Measurements from ENCODE around the gene PDE11A.
"Not testable (repeated sequence)": the region's sequence is repeated elsewhere in the genome, so short reads cannot be mapped to it uniquely, and the experiment has no call there.

PDE11A gene

DNA sequence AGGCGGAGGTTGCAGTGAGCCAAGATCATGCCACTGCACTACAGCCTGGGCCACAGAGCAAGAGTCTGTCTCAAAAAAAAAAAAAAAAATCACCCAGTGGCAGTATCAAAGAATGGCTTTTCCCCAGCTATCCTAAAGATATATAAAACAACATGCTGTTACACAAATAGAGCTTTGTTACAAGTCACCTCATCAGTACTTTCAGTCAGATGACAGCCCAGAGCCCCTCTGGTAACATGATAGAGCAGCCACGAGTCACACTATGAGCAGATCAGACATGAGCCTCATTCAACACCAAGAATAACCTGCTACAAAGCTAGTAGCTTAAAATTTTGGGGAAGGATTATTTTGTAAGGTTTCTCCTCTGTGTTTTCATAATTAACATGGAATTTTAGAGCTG, 25.2 kb downstream of the PDE11A start:
- TF ChIP-seq, protein P1, sequence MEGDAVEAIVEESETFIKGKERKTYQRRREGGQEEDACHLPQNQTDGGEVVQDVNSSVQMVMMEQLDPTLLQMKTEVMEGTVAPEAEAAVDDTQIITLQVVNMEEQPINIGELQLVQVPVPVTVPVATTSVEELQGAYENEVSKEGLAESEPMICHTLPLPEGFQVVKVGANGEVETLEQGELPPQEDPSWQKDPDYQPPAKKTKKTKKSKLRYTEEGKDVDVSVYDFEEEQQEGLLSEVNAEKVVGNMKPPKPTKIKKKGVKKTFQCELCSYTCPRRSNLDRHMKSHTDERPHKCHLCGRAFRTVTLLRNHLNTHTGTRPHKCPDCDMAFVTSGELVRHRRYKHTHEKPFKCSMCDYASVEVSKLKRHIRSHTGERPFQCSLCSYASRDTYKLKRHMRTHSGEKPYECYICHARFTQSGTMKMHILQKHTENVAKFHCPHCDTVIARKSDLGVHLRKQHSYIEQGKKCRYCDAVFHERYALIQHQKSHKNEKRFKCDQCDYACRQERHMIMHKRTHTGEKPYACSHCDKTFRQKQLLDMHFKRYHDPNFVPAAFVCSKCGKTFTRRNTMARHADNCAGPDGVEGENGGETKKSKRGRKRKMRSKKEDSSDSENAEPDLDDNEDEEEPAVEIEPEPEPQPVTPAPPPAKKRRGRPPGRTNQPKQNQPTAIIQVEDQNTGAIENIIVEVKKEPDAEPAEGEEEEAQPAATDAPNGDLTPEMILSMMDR (IDR thresholded peaks at IDR 0.05; ENCODE audit: low read depth, low read length), result no peak
- H3K4me3 ChIP-seq (ENCODE audit: low read depth, low read length), result no peak overlapping the region
- no peak for DNase-seq (ENCODE audit: low read depth, low spot score)
- in situ Hi-C loops (cut with HindIII; ENCODE audit: low sequenced_read_pairs), result no loop called here

DNA sequence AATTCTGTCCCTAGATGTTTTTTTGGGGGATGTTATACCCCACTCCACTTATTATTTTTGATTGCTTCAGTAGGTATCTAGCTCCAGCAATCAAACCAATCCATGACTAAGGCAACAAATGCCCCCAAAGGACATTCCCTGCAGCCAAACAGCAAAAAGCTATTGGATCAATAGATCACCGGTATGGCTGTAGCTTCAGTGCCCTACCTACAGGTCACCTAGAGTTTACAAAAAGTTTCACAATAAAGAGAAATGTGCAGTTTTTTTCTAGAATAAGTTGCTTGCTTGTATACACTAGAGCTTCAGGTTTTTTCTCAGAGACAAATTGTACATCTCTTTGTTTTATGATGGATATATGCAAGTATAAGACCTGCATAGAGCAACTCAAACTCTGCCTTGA, 27.7 kb downstream of the PDE11A start:
- TF ChIP-seq, protein P1 (IDR thresholded peaks at IDR 0.05; ENCODE audit: low read depth, low read length), result no peak
- H3K4me3 ChIP-seq (ENCODE audit: low read depth, low read length), result no peak overlapping the region
- in situ Hi-C loops (cut with HindIII; ENCODE audit: low sequenced_read_pairs), result no loop called here
- no peak for DNase-seq (ENCODE audit: low read depth, low spot score)

DNA sequence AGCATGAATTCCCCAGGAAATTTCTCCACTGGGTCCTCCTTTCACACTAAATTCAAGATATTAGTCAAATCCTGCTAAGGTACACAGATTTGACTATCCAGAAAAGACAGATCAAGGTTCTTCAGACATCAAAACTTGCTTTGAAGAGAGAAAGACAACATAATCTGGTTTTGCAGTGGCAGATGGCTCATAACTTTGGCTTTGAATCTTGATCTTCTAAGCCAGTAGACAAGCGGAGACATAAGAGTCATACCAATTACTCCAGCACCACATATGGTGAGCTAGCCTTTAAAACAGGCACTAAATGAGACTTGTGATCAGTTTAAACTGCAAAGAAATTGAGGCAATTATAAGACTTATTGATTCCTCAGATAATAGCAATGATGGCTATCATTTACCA, 29.3 kb downstream of the PDE11A start:
- TF ChIP-seq, protein P1 (IDR thresholded peaks at IDR 0.05; ENCODE audit: low read depth, low read length), result no peak
- no peak overlapping the region for H3K4me3 ChIP-seq (ENCODE audit: low read depth, low read length)
- DNase-seq (ENCODE audit: low read depth, low spot score), result no peak
- in situ Hi-C loops (cut with HindIII; ENCODE audit: low sequenced_read_pairs), result no loop called here

DNA sequence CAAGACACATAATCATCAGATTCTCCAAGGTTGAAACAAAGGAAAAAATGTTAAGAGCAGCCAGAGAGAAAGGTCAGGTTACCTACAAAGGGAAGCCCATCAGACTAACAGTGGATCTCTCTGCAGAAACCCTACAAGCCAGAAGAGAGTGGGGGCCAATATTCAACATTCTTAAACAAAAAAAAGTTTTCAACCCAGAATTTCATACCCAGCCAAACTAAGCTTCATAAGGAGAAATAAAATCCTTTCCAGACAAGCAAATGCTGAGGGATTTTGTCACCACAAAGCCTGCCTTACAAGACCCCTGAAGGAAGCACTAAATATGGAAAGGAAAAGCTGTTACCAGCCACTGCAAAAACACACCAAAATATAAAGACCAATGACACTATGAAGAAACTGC, 39.0 kb downstream of the PDE11A start:
- H3K4me3 ChIP-seq (ENCODE audit: low read depth, low read length); DNase-seq (ENCODE audit: low read depth, low spot score); in situ Hi-C loops (cut with HindIII; ENCODE audit: low sequenced_read_pairs): not testable (repeated sequence)

DNA sequence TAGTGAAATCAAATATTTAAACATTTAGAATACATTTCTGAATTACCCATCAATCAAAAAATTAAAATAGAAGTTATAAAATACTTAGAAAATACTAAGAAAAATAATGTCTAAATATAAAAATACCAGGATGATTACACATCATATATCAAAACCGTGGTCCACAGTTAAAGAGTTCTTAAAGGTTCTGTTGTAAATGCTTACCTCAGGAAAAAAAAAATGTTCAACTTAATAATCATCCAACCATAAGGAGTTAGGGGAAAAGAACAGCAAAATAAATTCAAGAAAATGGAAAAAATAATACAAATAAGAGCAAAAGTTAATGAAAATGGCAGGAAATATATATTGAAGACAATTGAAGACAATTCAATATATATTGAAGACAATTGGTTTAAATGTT, 43.2 kb downstream of the PDE11A start:
- in situ Hi-C loops (cut with HindIII; ENCODE audit: low sequenced_read_pairs), result no loop called here
- DNase-seq (ENCODE audit: low read depth, low spot score), result no peak
- no peak overlapping the region for H3K4me3 ChIP-seq (ENCODE audit: low read depth, low read length)
- TF ChIP-seq, protein P1 (IDR thresholded peaks at IDR 0.05; ENCODE audit: low read depth, low read length), result no peak

DNA sequence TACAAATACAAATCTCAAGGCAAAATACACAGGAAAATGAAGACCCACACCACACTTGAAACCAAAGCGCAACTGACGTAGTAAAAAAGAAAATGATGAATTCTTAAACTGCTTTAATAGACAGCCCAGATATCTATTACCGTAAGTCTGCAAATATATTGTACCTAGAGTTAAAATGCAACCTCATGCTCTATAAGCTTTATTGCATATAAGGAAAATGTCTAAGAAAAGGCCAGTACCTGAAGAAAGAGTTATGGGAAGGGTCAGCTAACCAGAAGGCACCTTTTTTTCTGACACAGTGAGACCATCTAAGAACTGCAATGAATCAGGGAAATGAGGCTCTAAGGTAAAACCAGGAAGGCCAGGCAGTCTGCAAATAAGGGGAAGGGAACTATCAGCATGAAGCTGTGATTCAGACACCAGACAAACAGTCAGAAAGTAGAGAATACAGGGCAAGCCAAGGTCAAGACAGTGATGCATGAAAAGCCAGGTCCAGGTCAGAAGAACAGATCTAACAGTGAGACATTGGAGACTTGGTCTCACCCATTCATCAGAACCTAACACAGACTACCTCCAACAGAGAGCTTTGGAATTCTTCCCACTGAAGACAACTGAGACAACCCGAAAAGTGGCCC, 46.9 kb downstream of the PDE11A start:
- in situ Hi-C loops (cut with HindIII; ENCODE audit: low sequenced_read_pairs), result no loop called here
- H3K4me3 ChIP-seq (ENCODE audit: low read depth, low read length), result no peak overlapping the region
- TF ChIP-seq, protein P1 (IDR thresholded peaks at IDR 0.05; ENCODE audit: low read depth, low read length), result no peak
- DNase-seq (ENCODE audit: low read depth, low spot score), result no peak

DNA sequence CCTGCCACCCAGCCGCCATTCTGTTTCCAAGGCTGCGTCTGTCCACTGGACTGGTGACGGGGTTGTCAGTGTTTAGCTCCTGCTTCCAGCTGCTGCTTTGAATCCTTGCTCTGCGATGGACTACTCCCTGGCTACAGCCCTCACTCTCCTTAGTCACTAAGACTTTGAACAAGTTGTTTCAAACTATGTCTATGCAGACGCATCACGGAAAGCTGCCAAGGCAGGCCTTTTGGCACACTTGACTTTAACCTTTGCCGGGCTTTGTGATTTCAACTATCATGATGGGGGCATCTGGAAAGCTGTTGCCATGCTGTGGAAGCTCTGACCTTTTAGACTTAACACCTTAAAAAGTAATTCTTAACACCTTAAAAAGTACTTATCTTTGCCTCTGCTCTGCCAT, 54.4 kb downstream of the PDE11A start:
- in situ Hi-C loops (cut with HindIII; ENCODE audit: low sequenced_read_pairs), result no loop called here
- DNase-seq (ENCODE audit: low read depth, low spot score), result no peak
- no peak overlapping the region for H3K4me3 ChIP-seq (ENCODE audit: low read depth, low read length)
- TF ChIP-seq, protein P1 (IDR thresholded peaks at IDR 0.05; ENCODE audit: low read depth, low read length), result no peak

All from astrocyte of the spinal cord (primary cell).